Heart right ventricle (tissue), 16 donors: ENCODE results near the gene RPIA. TPM values are rescaled to one million over a fixed set of nuclear protein-coding genes. Genes with fewer than 3 reads are reported as not detected.

Experiments
- ATAC-seq, 8 donors: fragments of 200-7000 bp; cut with Tn5 transposase; one replicate each; pipeline ENCODE4 v1.9.1; 2020; ENCODE audit warnings: mild to moderate bottlenecking in 8 of 8, moderate library complexity in 8 of 8, moderate number of reproducible peaks in 1 of 8
- DNase-seq, 2 donors: peaks; one replicate each; pipeline ENCODE4 v3.0.0-alpha.2; 2020
- H3K27ac ChIP-seq, 10 donors: fragments of 200-600 bp; sonication (generic) in 2 of 10; one replicate each; pipeline versions ENCODE4 v1.5.0 to v1.8.0; 2020 to 2022; ENCODE audit warnings: mild to moderate bottlenecking in 3 of 10
- H3K27me3 ChIP-seq, 7 donors: fragments of 200-600 bp; one replicate each; pipeline ENCODE4 v1.8.0; 2021 to 2022; ENCODE audit warnings: mild to moderate bottlenecking in 2 of 7
- H3K36me3 ChIP-seq, 9 donors: fragments of 200-600 bp; sonication (generic) in 1 of 9; one replicate each; pipeline versions ENCODE4 v1.5.0 to v1.8.0; 2020 to 2022; ENCODE audit warnings: mild to moderate bottlenecking in 2 of 9
- H3K4me1 ChIP-seq, 9 donors: fragments of 200-600 bp; sonication (generic) in 1 of 9; one replicate each; pipeline versions ENCODE4 v1.5.0 to v1.8.0; 2020 to 2022; ENCODE audit warnings: mild to moderate bottlenecking in 4 of 9
- H3K4me3 ChIP-seq, 10 donors: fragments of 200-600 bp; sonication (generic) in 2 of 10; one replicate each; pipeline versions ENCODE4 v1.5.0 to v1.8.0; 2020 to 2022; ENCODE audit warnings: mild to moderate bottlenecking in 7 of 10, moderate library complexity in 2 of 10
- H3K9me3 ChIP-seq, 11 donors: fragments of 200-600 bp in 10 of 11; sonication (generic) in 2 of 11; one replicate each; pipeline versions ENCODE4 v1.5.0 to v1.8.0; 2013 to 2022; ENCODE audit warnings: mild to moderate bottlenecking in 2 of 11, control low read depth in 1 of 11, moderate library complexity in 1 of 11
- WGBS, 2 donors: extraction: QIAGEN DNeasy Blood & Tissue Kit; methylation state at CpG; one replicate each; pipeline ENCODE4 v1.1.7; 2013; ENCODE audit warnings: inconsistent platforms in 1 of 2; 5-methylcytosine and 5-hydroxymethylcytosine counted together
- intact Hi-C, 10 donors: fragments of 100-400 bp; cut with DNase I; formaldehyde crosslinking; loops; one replicate each; pipeline versions ENCODE4 v1.11.1 to v1.14.2; 2022
- polyA plus RNA-seq, 2 donors: library from polyadenylated mRNA; stranded (reverse); fragments of 200-250 nt; gene quantifications; one replicate each; pipeline ENCODE4 v1.2.3, GENCODE V29; 2013
- total RNA-seq, 10 donors: library from RNA; stranded (reverse); fragmentation: NEBNext Ultra II Directional in 3 of 10; extraction: Animal tissue kit (Norgen Biotek cat#: 25700) in 3 of 10; gene quantifications; one replicate each; pipeline versions ENCODE4 v1.2.1 to v1.2.4, GENCODE V29; 2021 to 2023
- TF ChIP-seq, protein P1 (sequence below), 9 donors: fragments of 200-600 bp; sonication (generic) in 2 of 9; IDR thresholded peaks; one replicate each; pipeline versions ENCODE4 v1.5.0 to v1.8.0; 2021 to 2022; ENCODE audit warnings: antibody characterized with exemption in 9 of 9, mild to moderate bottlenecking in 5 of 9, moderate library complexity in 1 of 9
- donor health status: Arrhythmogenic right ventricular cardiomyopathy.
- donor health status: ischemic (EF 13 %, LVEDD 7.1; RV severe dilation, severe dysfunction).
- donor health status: healthy with polysubstance abuse.
- donor health status: DM: no; HTN: yes; CAD: no.
- donor health status: DM: no; HTN: no; CAD: no.
- donor health status: ischemic (EF 25% LVEDD 6.9; RV normal size, moderate dysfunction).
- donor health status: ischemic (EF 25% LVEDD 5.7; RV mildly dilated, moderate dysfunction).
- donor health status: healthy.
- donor health status: DM: yes; HTN: yes; CAD: no.
- donor health status: Ischemic cardiomyopathy.
- donor health status: ischemic (EF 35%, LVEDD 5.7; RV mildly dilated, moderate dysfunction).
- donor health status: nonischemic (EF 11% LVEDD 7.7; RV severe dilation, severe dysfunction).
- donor health status: DM: yes; HTN: yes; CAD: no.
- donor health status: PGD.
- donor health status: ischemic (EF 29% LVEDD 5.4; RV normal size, mild dysfunction).
- donor health status: nonischemic (EF 23%, LVEDD 6.1; RV moderate dilation, normal function).

RPIA gene
- total and polyA plus RNA-seq, 12 donors: 9.1 to 18.7 (median 13.5) TPM

DNA sequence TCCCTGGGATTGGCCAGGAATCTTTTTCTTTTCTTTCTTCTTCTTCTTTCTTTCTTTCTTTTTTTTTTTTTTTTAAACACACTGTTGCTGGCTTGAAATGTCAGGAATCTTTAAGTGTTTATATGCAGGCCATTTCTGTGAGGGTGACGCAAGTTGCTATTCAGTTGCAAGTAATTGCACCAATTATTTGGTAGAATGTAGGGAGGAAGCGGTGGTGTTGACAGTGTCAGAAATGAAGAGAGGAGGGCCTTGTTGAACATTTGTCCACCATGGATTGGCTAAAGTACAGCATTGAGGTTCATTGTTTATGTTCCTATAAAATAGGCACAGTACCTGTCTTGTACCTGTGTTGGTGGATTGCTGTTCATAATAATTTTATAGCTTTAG, 6.5 kb downstream of the RPIA start:
- TF ChIP-seq, protein P1, sequence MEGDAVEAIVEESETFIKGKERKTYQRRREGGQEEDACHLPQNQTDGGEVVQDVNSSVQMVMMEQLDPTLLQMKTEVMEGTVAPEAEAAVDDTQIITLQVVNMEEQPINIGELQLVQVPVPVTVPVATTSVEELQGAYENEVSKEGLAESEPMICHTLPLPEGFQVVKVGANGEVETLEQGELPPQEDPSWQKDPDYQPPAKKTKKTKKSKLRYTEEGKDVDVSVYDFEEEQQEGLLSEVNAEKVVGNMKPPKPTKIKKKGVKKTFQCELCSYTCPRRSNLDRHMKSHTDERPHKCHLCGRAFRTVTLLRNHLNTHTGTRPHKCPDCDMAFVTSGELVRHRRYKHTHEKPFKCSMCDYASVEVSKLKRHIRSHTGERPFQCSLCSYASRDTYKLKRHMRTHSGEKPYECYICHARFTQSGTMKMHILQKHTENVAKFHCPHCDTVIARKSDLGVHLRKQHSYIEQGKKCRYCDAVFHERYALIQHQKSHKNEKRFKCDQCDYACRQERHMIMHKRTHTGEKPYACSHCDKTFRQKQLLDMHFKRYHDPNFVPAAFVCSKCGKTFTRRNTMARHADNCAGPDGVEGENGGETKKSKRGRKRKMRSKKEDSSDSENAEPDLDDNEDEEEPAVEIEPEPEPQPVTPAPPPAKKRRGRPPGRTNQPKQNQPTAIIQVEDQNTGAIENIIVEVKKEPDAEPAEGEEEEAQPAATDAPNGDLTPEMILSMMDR (IDR thresholded peaks at IDR 0.05): no peak
- Histone ChIP-seq H3K4me1 (peaks cover 0 to 49% (median 19%) of the 10 kb centered on the region in 9 donors), H3K36me3 (peaks cover 0 to 45% (median 8%) of the 10 kb centered on the region in 9 donors), H3K9me3 (no peaks in the 10 kb centered on the region), H3K27ac (no peak overlapping the region), H3K27me3 (no peaks in the 10 kb centered on the region), H3K4me3 (no peak overlapping the region)
- 97 to 98% methylated on average over 2 of the region's 2 CpGs for WGBS, 2 donors
- no peak for DNase-seq
- intact Hi-C loops: no loop called here
- ATAC-seq: no peak

DNA sequence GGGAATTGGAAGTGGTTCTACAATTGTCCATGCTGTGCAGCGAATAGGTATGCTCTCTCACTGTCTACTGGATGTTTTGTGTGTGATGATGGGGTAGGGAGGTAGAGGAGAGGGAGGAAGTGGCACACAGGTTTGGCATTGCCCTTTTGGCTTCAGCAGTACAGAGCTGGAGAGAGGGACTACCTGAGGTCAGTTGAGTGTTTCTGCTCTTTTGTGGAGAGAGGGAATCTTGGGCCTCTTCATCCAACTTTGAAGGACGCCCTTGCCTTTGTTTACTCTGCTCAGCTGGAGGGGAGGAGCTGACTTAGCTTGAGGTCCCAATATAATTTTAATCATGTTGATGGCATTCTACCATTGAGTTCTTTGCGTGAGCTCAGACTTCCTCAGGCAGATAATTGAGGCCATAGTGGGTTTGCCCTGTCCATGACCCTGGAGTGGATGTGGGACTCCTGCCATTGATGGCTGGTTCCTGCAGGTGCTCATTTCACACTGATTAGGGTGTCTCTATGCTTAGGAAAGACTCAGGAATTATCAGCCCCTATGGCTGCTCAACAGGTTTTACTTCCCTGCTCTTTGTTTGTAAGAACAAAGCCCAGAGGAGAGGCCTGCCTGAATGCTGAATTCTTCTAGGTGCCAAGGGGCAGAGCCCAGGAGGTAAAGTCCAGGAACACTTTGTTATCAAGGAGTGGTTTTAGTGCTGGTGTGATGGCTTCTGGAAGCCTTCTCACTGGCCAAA, 7.2 kb downstream of the RPIA start:
- TF ChIP-seq, protein P1 (IDR thresholded peaks at IDR 0.05): no peak
- no peak overlapping the region for H3K27ac ChIP-seq
- intact Hi-C loops: loop anchor here in 1 of 10 donors (1.0 kb wide), 1 partner anchor 20 kb away; no protein-coding TSS in a partner anchor
- 78 to 82% methylated on average over 3 of the region's 3 CpGs for WGBS, 2 donors
- DNase-seq: no peak
- peaks cover 0 to 51% (median 8%) of the 10 kb centered on the region in 9 donors for H3K36me3 ChIP-seq
- ATAC-seq: peak in 4 of 8 donors; percentile 31 to 61 (median 51)
- no peak overlapping the region for H3K4me3 ChIP-seq
- peaks cover 0 to 42% (median 13%) of the 10 kb centered on the region in 9 donors for H3K4me1 ChIP-seq
- H3K27me3 ChIP-seq: no peaks in the 10 kb centered on the region
- no peaks in the 10 kb centered on the region for H3K9me3 ChIP-seq

- Histone ChIP-seq H3K9me3 (no peaks in the 10 kb centered on the region), H3K27ac (no peak overlapping the region), H3K4me1 (peaks cover 0 to 16% (median 8%) of the 10 kb centered on the region in 9 donors), H3K27me3 (no peaks in the 10 kb centered on the region), H3K4me3 (no peak overlapping the region), H3K36me3 (peaks cover 0 to 32% (median 10%) of the 10 kb centered on the region in 9 donors)
- 93 to 94% methylated on average over 2 of the region's 2 CpGs for WGBS, 2 donors
- TF ChIP-seq, protein P1 (IDR thresholded peaks at IDR 0.05): no peak
- DNase-seq (no peak), ATAC-seq (no peak)
- intact Hi-C loops: no loop called here
Measured at GRCh38 chr2:88707003-88707402, 15.5 kb downstream of the RPIA start.

- DNase-seq: no peak
- Histone ChIP-seq H3K27ac (peak overlapping the region in 8 of 10 donors; percentile 15 to 75 (median 54)), H3K4me1 (peaks cover 0 to 27% (median 8%) of the 10 kb centered on the region in 9 donors), H3K9me3 (no peaks in the 10 kb centered on the region), H3K27me3 (no peaks in the 10 kb centered on the region), H3K36me3 (peaks cover 0 to 11% (median 0%) of the 10 kb centered on the region in 9 donors), H3K4me3 (no peak overlapping the region)
- 32 to 44% methylated on average over 4 of the region's 4 CpGs for WGBS, 2 donors
- TF ChIP-seq, protein P1 (IDR thresholded peaks at IDR 0.05): no peak
- intact Hi-C loops: no loop called here
- ATAC-seq: peak; percentile 45 to 73 (median 59)
Measured at GRCh38 chr2:88709181-88709631, 17.7 kb downstream of the RPIA start.
